ENCODE measurements around the gene BUD13. TPM values are rescaled to one million over a fixed set of nuclear protein-coding genes. Genes with fewer than 3 reads are reported as not detected.

Gene BUD13
- total and polyA plus RNA-seq, 2 of the 13 experiments (the other 11 are each of a cell fraction or from before 2014, with no cell fraction given): 13.3 to 25.9 TPM

GRCh38 chr11:116813781-116814471 lies 41.1 kb upstream of the BUD13 start (continued):
- TF ChIP-seq NR2F6 (IDR thresholded peaks at IDR 0.05) (peak; percentile 77), NR2F6 (CRISPR knock-in tag; IDR thresholded peaks at IDR 0.05) (peak; percentile 78), ZSCAN31 (CRISPR knock-in tag; IDR thresholded peaks at IDR 0.05; ENCODE audit: low read depth) (no peak), SMC3 (IDR thresholded peaks at IDR 0.05; ENCODE audit: low read length) (no peak), GFI1 (CRISPR knock-in tag; IDR thresholded peaks at IDR 0.05; ENCODE audit: borderline replicate concordance) (peak; percentile 32; the same call in 1 of the 2 replicates), SIN3B (IDR thresholded peaks at IDR 0.05; ENCODE audit: low read length) (no peak), TRIM24 (CRISPR knock-in tag; IDR thresholded peaks at IDR 0.05) (peak; percentile 63; the same call in 1 of the 2 replicates), SATB2 (CRISPR knock-in tag; IDR thresholded peaks at IDR 0.05) (no peak), REXO4 (CRISPR knock-in tag; IDR thresholded peaks at IDR 0.05; ENCODE audit: borderline replicate concordance) (no peak), NFKB2 (CRISPR knock-in tag; IDR thresholded peaks at IDR 0.05; ENCODE audit: borderline replicate concordance) (no peak), ZNF256 (CRISPR knock-in tag; conservative IDR thresholded peaks at IDR 0.05) (no peak), ZEB1 (IDR thresholded peaks at IDR 0.05; ENCODE audit: insufficient replicate concordance, low read depth) (no peak), BCL6 (CRISPR knock-in tag; IDR thresholded peaks at IDR 0.05) (peak; percentile 83), BRD4 (CRISPR knock-in tag; IDR thresholded peaks at IDR 0.05) (no peak), FLYWCH1 (CRISPR knock-in tag; IDR thresholded peaks at IDR 0.05) (no peak), PRPF4 (IDR thresholded peaks at IDR 0.05; ENCODE audit: low read depth, low read length, poor library complexity, severe bottlenecking) (no peak), TRIM22 (IDR thresholded peaks at IDR 0.05) (no peak), ZNF749 (CRISPR knock-in tag; IDR thresholded peaks at IDR 0.05; ENCODE audit: borderline replicate concordance) (no peak), MBD4 (IDR thresholded peaks at IDR 0.05; ENCODE audit: borderline replicate concordance, low read length) (no peak), PRDM10 (CRISPR knock-in tag; IDR thresholded peaks at IDR 0.05; ENCODE audit: low read depth) (0 out of 2 replicates have a peak, but pooled peaks have one; percentile 23), ZNF232 (CRISPR knock-in tag; IDR thresholded peaks at IDR 0.05; ENCODE audit: borderline replicate concordance) (no peak), HMGA1 (CRISPR knock-in tag; conservative IDR thresholded peaks at IDR 0.05) (no peak), KDM2A (CRISPR knock-in tag; IDR thresholded peaks at IDR 0.05; ENCODE audit: borderline replicate concordance, low read depth) (no peak), EP300 (IDR thresholded peaks at IDR 0.05; ENCODE audit: low read depth in 2 of 2, low read length in 2 of 2) (peak in 1 of 2 experiments; percentile 25; a peak in 2 of 4 replicates), EP300 (CRISPR knock-in tag; IDR thresholded peaks at IDR 0.05; ENCODE audit: borderline replicate concordance) (no peak)
- TF ChIP-seq, protein P1, sequence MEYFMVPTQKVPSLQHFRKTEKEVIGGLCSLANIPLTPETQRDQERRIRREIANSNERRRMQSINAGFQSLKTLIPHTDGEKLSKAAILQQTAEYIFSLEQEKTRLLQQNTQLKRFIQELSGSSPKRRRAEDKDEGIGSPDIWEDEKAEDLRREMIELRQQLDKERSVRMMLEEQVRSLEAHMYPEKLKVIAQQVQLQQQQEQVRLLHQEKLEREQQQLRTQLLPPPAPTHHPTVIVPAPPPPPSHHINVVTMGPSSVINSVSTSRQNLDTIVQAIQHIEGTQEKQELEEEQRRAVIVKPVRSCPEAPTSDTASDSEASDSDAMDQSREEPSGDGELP (IDR thresholded peaks at IDR 0.05; ENCODE audit: borderline replicate concordance, low read depth): no peak

Measured in HepG2 (cell line).